Transverse colon (tissue), 4 donors: ENCODE results near the gene NECTIN2. TPM values are rescaled to one million over a fixed set of nuclear protein-coding genes. Genes with fewer than 3 reads are reported as not detected.

Experiments used
- DNase-seq: peaks from one replicate; pipeline ENCODE4 v3.0.0-alpha.2; 2019
- H3K27ac ChIP-seq, 4 donors: fragments of 200-600 bp; sonication (generic); 2 replicates each; pipeline ENCODE4 v1.5.1; 2016 to 2018; ENCODE audit warnings: inconsistent platforms in 4 of 4
- H3K27me3 ChIP-seq: fragments of 200-600 bp; sonication (generic); 2 replicates; pipeline ENCODE4 v1.5.1; 2017; ENCODE audit warnings: inconsistent platforms
- H3K36me3 ChIP-seq, 4 donors: fragments of 200-600 bp; sonication (generic); 2 replicates each; pipeline ENCODE4 v1.5.1; 2017 to 2019; ENCODE audit warnings: inconsistent platforms in 4 of 4
- H3K4me1 ChIP-seq, 4 donors: fragments of 200-600 bp; sonication (generic); 2 replicates each; pipeline ENCODE4 v1.5.1; 2017 to 2020; ENCODE audit warnings: inconsistent platforms in 4 of 4
- H3K4me3 ChIP-seq, 4 donors: fragments of 200-600 bp; sonication (generic); 1 replicate in 1 of 4; 2 replicates in 3 of 4; pipeline versions ENCODE4 v1.5.1 to v1.6.1; 2017 to 2019; ENCODE audit warnings: inconsistent platforms in 4 of 4
- H3K9me3 ChIP-seq, 2 donors: fragments of 200-600 bp; sonication (generic); 2 replicates each; pipeline ENCODE4 v1.5.1; 2017 to 2019; ENCODE audit warnings: inconsistent platforms in 2 of 2
- CTCF ChIP-seq, 5 experiments: fragments of 200-600 bp in 3 of 5; fragments of 450-650 bp in 2 of 5; sonication (generic) in 3 of 5; IDR thresholded peaks; 1 replicate in 2 of 5; 2 replicates in 3 of 5; pipeline ENCODE4 v1.5.1; 2016 to 2017; ENCODE audit warnings: antibody characterized with exemption in 5 of 5, inconsistent platforms in 3 of 5, mild to moderate bottlenecking in 2 of 5, moderate library complexity in 1 of 5
- EP300 ChIP-seq: sonication (generic); formaldehyde crosslinking; IDR thresholded peaks from one replicate; pipeline ENCODE4 v1.6.1; 2017; ENCODE audit warnings: antibody characterized with exemption, low read depth
- POLR2A ChIP-seq: fragments of 450-650 bp; IDR thresholded peaks from one replicate; pipeline ENCODE4 v1.6.1; 2016; ENCODE audit warnings: antibody characterized with exemption, mild to moderate bottlenecking, moderate library complexity
- POLR2AphosphoS5 ChIP-seq, 3 donors: sonication (generic); formaldehyde crosslinking; IDR thresholded peaks; one replicate each; pipeline ENCODE4 v1.6.1; 2016; ENCODE audit warnings: antibody characterized with exemption in 3 of 3
- WGBS, 2 donors: methylation state at CpG; one replicate each; pipeline ENCODE4 v1.1.5; 2018; ENCODE audit warnings: low coverage in 1 of 2; 5-methylcytosine and 5-hydroxymethylcytosine counted together
- in situ Hi-C, 4 donors: fragments of 200-750 bp; cut with MboI; loops; one replicate each; pipeline versions ENCODE4 v1.15.0 to v1.15.1; 2017; ENCODE audit warnings: low sequenced_read_pairs in 3 of 4, low pct_ligation_motif_present in 1 of 4, low pct_unique_long_range_greater_than_20kb in 1 of 4
- intact Hi-C: fragments of 100-400 bp; cut with DNase I; formaldehyde crosslinking; loops from one replicate; pipeline ENCODE4 v1.15.1; 2023; ENCODE audit warnings: low total_unique reads
- total RNA-seq, 4 donors: library from RNA; depleted of rRNA; stranded (reverse); fragments of >200 nt; gene quantifications; one replicate each; pipeline ENCODE4 v1.1.0, GENCODE V29; 2016

The NECTIN2 gene
- total RNA-seq, 4 donors from 2014 or later: 93.7 to 147 (median 125) TPM

- DNase-seq: peak; percentile 70
- no peaks in the 10 kb centered on the region for H3K36me3 ChIP-seq
- peaks cover 15 to 26% (median 22%) of the 10 kb centered on the region in 4 donors for H3K4me1 ChIP-seq
- peaks cover 3% of the 10 kb centered on the region for H3K27me3 ChIP-seq
- peak within 1 kb of the TSS; percentile 39 to 64 (median 50) for H3K27ac ChIP-seq
- TF ChIP-seq EP300 (no peak), POLR2AphosphoS5 (IDR thresholded peaks at IDR 0.05) (peak in 2 of 3 donors; percentile 12 to 37), CTCF (IDR thresholded peaks at IDR 0.05) (no peak), POLR2A (no peak)
- intact Hi-C loops (no loop called here), in situ Hi-C loops (no loop called here)
- H3K9me3 ChIP-seq: no peaks in the 10 kb centered on the region
- H3K4me3 ChIP-seq: peak within 1 kb of the TSS; percentile 17 to 58 (median 39)
- WGBS, 2 donors: 3% methylated on average over 42 of the region's 59 CpGs; no CpG with 5 or more reads in 1 of the 2 donors
Measured at GRCh38 chr19:44808463-44809371, 37.4 kb upstream of the NECTIN2 start, which contains the start of gene BCAM. Gene BCAM (plus strand): TSS chr19:44809103. CDS start chr19:44809125, 22 bp downstream.

GRCh38 chr19:44809577-44810233 lies 36.4 kb upstream of the NECTIN2 start:
- no peaks in the 10 kb centered on the region for H3K9me3 ChIP-seq
- H3K27me3 ChIP-seq: peaks cover 3% of the 10 kb centered on the region
- in situ Hi-C loops (no loop called here), intact Hi-C loops (no loop called here)
- no peaks in the 10 kb centered on the region for H3K36me3 ChIP-seq
- TF ChIP-seq CTCF (IDR thresholded peaks at IDR 0.05) (no peak), EP300 (no peak), POLR2A (no peak), POLR2AphosphoS5 (IDR thresholded peaks at IDR 0.05) (no peak)
- H3K4me3 ChIP-seq: peak overlapping the region; percentile 17 to 58 (median 39)
- H3K27ac ChIP-seq: peak overlapping the region; percentile 39 to 64 (median 50)
- DNase-seq: no peak
- H3K4me1 ChIP-seq: peaks cover 15 to 26% (median 22%) of the 10 kb centered on the region in 4 donors
- 47% methylated on average over 6 of the region's 7 CpGs; no CpG with 5 or more reads in 1 of the 2 donors for WGBS, 2 donors

- WGBS, 2 donors: 81 to 95% methylated on average over 4 to 13 of the region's 13 CpGs
- Histone ChIP-seq H3K27ac (no peak overlapping the region), H3K4me3 (no peak overlapping the region), H3K4me1 (peaks cover 15 to 26% (median 22%) of the 10 kb centered on the region in 4 donors), H3K27me3 (peaks cover 3% of the 10 kb centered on the region), H3K9me3 (no peaks in the 10 kb centered on the region), H3K36me3 (no peaks in the 10 kb centered on the region)
- TF ChIP-seq POLR2AphosphoS5 (IDR thresholded peaks at IDR 0.05): no peak
- no peak for TF ChIP-seq EP300
- TF ChIP-seq CTCF (IDR thresholded peaks at IDR 0.05): no peak
- no peak for TF ChIP-seq POLR2A
- in situ Hi-C loops: no loop called here
- intact Hi-C loops: no loop called here
- no peak for DNase-seq
Measured at GRCh38 chr19:44810234-44811121, 35.6 kb upstream of the NECTIN2 start.
